HEK293 (cell line): Measurements from ENCODE around the gene SKIC8.

ENCODE experiments used
- CTCF ChIA-PET: fragments of 350-600 bp; formaldehyde crosslinking; extraction: SDS; loops from one replicate; lab custom pipeline; 2021; ENCODE audit warnings: antibody characterized with exemption; lab: Yijun Ruan, JAX
- POLR2A ChIA-PET: fragments of 300-600 bp; formaldehyde crosslinking; extraction: SDS; loops from one replicate; lab custom pipeline; 2020; ENCODE audit warnings: antibody characterized with exemption, inconsistent platforms; lab: Yijun Ruan, JAX
- H3K27ac ChIP-seq: fragments of 200-500 bp; sonication (Bioruptor generic); 2 replicates; pipeline ENCODE4 v1.5.1; 2014; ENCODE audit warnings: low read depth, low read length, control low read depth, inconsistent platforms; ENCODE audit errors: extremely low read depth
- H3K36me3 ChIP-seq, 2 experiments: fragments of 200-500 bp in 1 of 2; sonication (Bioruptor generic) in 1 of 2; 1 replicate in 1 of 2; 2 replicates in 1 of 2; pipeline ENCODE4 v1.5.1; 2014 to 2017; ENCODE audit warnings: inconsistent platforms in 2 of 2, low read length in 2 of 2; ENCODE audit not compliant: control insufficient read depth in 2 of 2, insufficient read depth in 1 of 2
- H3K4me1 ChIP-seq: fragments of 200-500 bp; sonication (Bioruptor generic); 2 replicates; pipeline ENCODE4 v1.5.1; 2014; ENCODE audit warnings: mild to moderate bottlenecking, low read length, inconsistent platforms; ENCODE audit not compliant: control insufficient read depth, insufficient read depth
- H3K4me3 ChIP-seq: 2 replicates; pipeline ENCODE4 v1.5.1; 2011; ENCODE audit warnings: low read depth, mild to moderate bottlenecking, control low read depth, low read length, moderate library complexity
- H3K9me3 ChIP-seq: fragments of 200-500 bp; sonication (Bioruptor generic); 2 replicates; pipeline ENCODE4 v1.5.1; 2014; ENCODE audit warnings: low read depth, low read length, inconsistent platforms; ENCODE audit not compliant: control insufficient read depth, insufficient read depth
- CTCF ChIP-seq: fragments of 450-650 bp; formaldehyde crosslinking; IDR thresholded peaks from 2 replicates; pipeline ENCODE4 v1.5.1; 2016; ENCODE audit warnings: missing biosample characterization, missing genetic modification characterization
- GLIS1 ChIP-seq: fragments of 450-650 bp; formaldehyde crosslinking; IDR thresholded peaks from 2 replicates; pipeline ENCODE4 v1.5.1; 2016; ENCODE audit warnings: missing biosample characterization, missing genetic modification characterization
- IKZF3 ChIP-seq: fragments of 450-650 bp; IDR thresholded peaks from 2 replicates; pipeline ENCODE4 v1.5.0; 2018; ENCODE audit warnings: missing biosample characterization, mild to moderate bottlenecking, missing genetic modification characterization, moderate library complexity
- KLF10 ChIP-seq: fragments of 450-650 bp; IDR thresholded peaks from 2 replicates; pipeline ENCODE4 v1.5.1; 2018; ENCODE audit warnings: missing biosample characterization, mild to moderate bottlenecking, missing genetic modification characterization
- PBX3 ChIP-seq: sonication (generic); formaldehyde crosslinking; IDR thresholded peaks from 2 replicates; pipeline ENCODE4 v1.8.1; 2022; ENCODE audit warnings: mild to moderate bottlenecking, moderate library complexity, missing genetic modification reagents
- REPIN1 ChIP-seq: fragments of 450-650 bp; formaldehyde crosslinking; IDR thresholded peaks from 2 replicates; pipeline ENCODE4 v1.5.1; 2017; ENCODE audit warnings: missing biosample characterization, missing genetic modification characterization, low read depth
- YY1 ChIP-seq: fragments of 450-650 bp; formaldehyde crosslinking; IDR thresholded peaks from 2 replicates; pipeline ENCODE4 v1.5.1; 2018; ENCODE audit warnings: missing biosample characterization, missing genetic modification characterization
- ZFP3 ChIP-seq: fragments of 450-650 bp; formaldehyde crosslinking; IDR thresholded peaks from 2 replicates; pipeline ENCODE4 v1.5.1; 2016; ENCODE audit warnings: low read depth, missing biosample characterization, missing genetic modification characterization
- ZNF175 ChIP-seq: fragments of 450-650 bp; formaldehyde crosslinking; IDR thresholded peaks from 2 replicates; pipeline ENCODE4 v1.5.1; 2016; ENCODE audit warnings: missing biosample characterization, missing genetic modification characterization
- ZNF184 ChIP-seq: fragments of 450-650 bp; IDR thresholded peaks from 2 replicates; pipeline ENCODE4 v1.5.1; 2018; ENCODE audit warnings: missing biosample characterization, mild to moderate bottlenecking, missing genetic modification characterization
- ZNF214 ChIP-seq: fragments of 450-650 bp; formaldehyde crosslinking; IDR thresholded peaks from 2 replicates; pipeline ENCODE4 v1.5.1; 2017; ENCODE audit warnings: missing biosample characterization, mild to moderate bottlenecking, missing genetic modification characterization, borderline replicate concordance
- ZNF26 ChIP-seq: fragments of 450-650 bp; formaldehyde crosslinking; IDR thresholded peaks from 2 replicates; pipeline ENCODE4 v1.5.1; 2016; ENCODE audit warnings: missing biosample characterization, missing genetic modification characterization
- ZNF335 ChIP-seq: fragments of 450-650 bp; formaldehyde crosslinking; conservative IDR thresholded peaks from 2 replicates; pipeline ENCODE4 v1.5.1; 2016; ENCODE audit warnings: missing biosample characterization, missing genetic modification characterization
- ZNF394 ChIP-seq: fragments of 450-650 bp; formaldehyde crosslinking; IDR thresholded peaks from 2 replicates; pipeline ENCODE4 v1.5.1; 2016; ENCODE audit warnings: missing biosample characterization, missing genetic modification characterization, mild to moderate bottlenecking, moderate library complexity, borderline replicate concordance
- ZNF580 ChIP-seq: fragments of 450-650 bp; formaldehyde crosslinking; IDR thresholded peaks from 2 replicates; pipeline ENCODE4 v1.5.1; 2016; ENCODE audit warnings: missing biosample characterization, missing genetic modification characterization
- ZNF626 ChIP-seq: fragments of 450-650 bp; sonication (Bioruptor Pico); formaldehyde crosslinking; IDR thresholded peaks from 2 replicates; pipeline ENCODE4 v1.5.1; 2018; ENCODE audit warnings: missing biosample characterization, missing genetic modification characterization, inconsistent platforms
- ZNF654 ChIP-seq: fragments of 450-650 bp; formaldehyde crosslinking; IDR thresholded peaks from 2 replicates; pipeline ENCODE4 v1.5.1; 2016; ENCODE audit warnings: low read depth, missing biosample characterization, missing genetic modification characterization
- ZNF658 ChIP-seq: fragments of 450-650 bp; formaldehyde crosslinking; IDR thresholded peaks from 2 replicates; pipeline ENCODE4; 2016; ENCODE audit warnings: missing biosample characterization, missing genetic modification characterization
- ZNF660 ChIP-seq: fragments of 450-650 bp; IDR thresholded peaks from 2 replicates; pipeline ENCODE4 v1.5.1; 2018; ENCODE audit warnings: missing biosample characterization, mild to moderate bottlenecking, missing genetic modification characterization
- ZNF664 ChIP-seq: fragments of 450-650 bp; formaldehyde crosslinking; IDR thresholded peaks from 2 replicates; pipeline ENCODE4 v1.5.1; 2016; ENCODE audit warnings: missing biosample characterization, missing genetic modification characterization
- ZNF707 ChIP-seq: fragments of 450-650 bp; formaldehyde crosslinking; IDR thresholded peaks from 2 replicates; pipeline ENCODE4 v1.5.1; 2016; ENCODE audit warnings: missing biosample characterization, missing genetic modification characterization

SKIC8 gene

GRCh38 chr15:78308422-78309032, 9.1 kb upstream of the SKIC8 start (continued):
- TF ChIP-seq CTCF (tag by site-specific recombination) (peak; percentile 91), ZNF654 (tag by site-specific recombination) (peak; percentile 86), ZNF394 (tag by site-specific recombination) (peak; percentile 85), GLIS1 (tag by site-specific recombination) (peak; percentile 38), ZNF660 (tag by site-specific recombination) (0 out of 2 replicates have a peak, but pooled peaks have one; percentile 43)

GRCh38 chr15:78307976-78308375, 8.6 kb upstream of the SKIC8 start:
- no peak for TF ChIP-seq ZNF26
- no peak for TF ChIP-seq ZNF707 (tag by site-specific recombination)
- no peak for TF ChIP-seq CTCF (tag by site-specific recombination)
- TF ChIP-seq IKZF3 = no peak
- no peak for TF ChIP-seq ZNF626
- no peak for TF ChIP-seq PBX3 (CRISPR knock-in tag)
- TF ChIP-seq ZNF175 (tag by site-specific recombination) = no peak
- no peak for TF ChIP-seq ZFP3
- no peak for TF ChIP-seq KLF10 (tag by site-specific recombination)

GRCh38 chr15:78306176-78306774, 6.9 kb upstream of the SKIC8 start:
- ChIA-PET POLR2A (no interaction called here), CTCF (interaction anchor here (0.8 to 9.1 kb wide), 4 partner anchors 22 to 239 kb away, joined by 3 to 176 read pairs (median 12); no protein-coding TSS in a partner anchor)
- Histone ChIP-seq H3K4me1 (no peaks in the 10 kb centered on the region), H3K27ac (no peak overlapping the region), H3K36me3 (no peaks in the 10 kb centered on the region), H3K4me3 (no peak overlapping the region), H3K9me3 (no peaks in the 10 kb centered on the region)
- TF ChIP-seq ZNF664 (no peak), ZNF658 (no peak), REPIN1 (tag by site-specific recombination) (no peak), ZNF26 (no peak), YY1 (no peak), ZNF335 (no peak; the same call in 1 of the 2 replicates), ZNF580 (tag by site-specific recombination) (0 out of 2 replicates have a peak, but pooled peaks have one; percentile 13), ZNF214 (no peak), GLIS1 (tag by site-specific recombination) (peak; percentile 95), ZNF184 (tag by site-specific recombination) (no peak)

More at GRCh38 chr15:78307976-78308375, 8.6 kb upstream of the SKIC8 start:
- ChIA-PET CTCF (interaction anchor here (0.5 to 9.1 kb wide), 37 partner anchors 8 to 454 kb away, joined by 3 to 176 read pairs (median 4); partner anchors contain the start of genes IREB2 and SKIC8), POLR2A (interaction anchor here (1.5 to 1.8 kb wide), 2 partner anchors 8 to 130 kb away, joined by 4 to 8 read pairs; partner anchors contain the start of genes IREB2 and SKIC8)
- no peak overlapping the region for H3K4me3 ChIP-seq
- no peaks in the 10 kb centered on the region for H3K36me3 ChIP-seq
- no peak overlapping the region for H3K27ac ChIP-seq
- H3K9me3 ChIP-seq = no peaks in the 10 kb centered on the region
- no peaks in the 10 kb centered on the region for H3K4me1 ChIP-seq
